ENCODE measurements around the gene TGIF2. TPM values are rescaled to one million over a fixed set of nuclear protein-coding genes. Genes with fewer than 3 reads are reported as not detected.

Gene TGIF2
- total RNA-seq, 1 experiment from 2014 or later = 71.1 TPM

GRCh38 chr20:36642136-36642535 lies 68.7 kb downstream of the TGIF2 start (continued):
- TF ChIP-seq E2F4 (CRISPR knock-in tag; IDR thresholded peaks at IDR 0.05; ENCODE audit: borderline replicate concordance, low read depth) (no peak), FOXP4 (CRISPR knock-in tag; IDR thresholded peaks at IDR 0.05) (no peak), IRF2 (CRISPR knock-in tag; IDR thresholded peaks at IDR 0.05; ENCODE audit: borderline replicate concordance, low read depth) (no peak), TCF7 (CRISPR knock-in tag; IDR thresholded peaks at IDR 0.05; ENCODE audit: low read depth) (no peak), HMGA2 (CRISPR knock-in tag; IDR thresholded peaks at IDR 0.05) (no peak), JUN (CRISPR knock-in tag; IDR thresholded peaks at IDR 0.05) (no peak), FOXK1 (CRISPR knock-in tag; IDR thresholded peaks at IDR 0.05) (no peak), NFYB (CRISPR knock-in tag; conservative IDR thresholded peaks at IDR 0.05; ENCODE audit: low read depth) (no peak)
- TF ChIP-seq, protein P1, sequence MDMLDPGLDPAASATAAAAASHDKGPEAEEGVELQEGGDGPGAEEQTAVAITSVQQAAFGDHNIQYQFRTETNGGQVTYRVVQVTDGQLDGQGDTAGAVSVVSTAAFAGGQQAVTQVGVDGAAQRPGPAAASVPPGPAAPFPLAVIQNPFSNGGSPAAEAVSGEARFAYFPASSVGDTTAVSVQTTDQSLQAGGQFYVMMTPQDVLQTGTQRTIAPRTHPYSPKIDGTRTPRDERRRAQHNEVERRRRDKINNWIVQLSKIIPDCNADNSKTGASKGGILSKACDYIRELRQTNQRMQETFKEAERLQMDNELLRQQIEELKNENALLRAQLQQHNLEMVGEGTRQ (CRISPR knock-in tag; IDR thresholded peaks at IDR 0.05) = no peak

Other genes with a start within 250 kb of the TGIF2 start
- 52.5 to 57.7 TPM (median 54.7 TPM) in 3 replicates for gene MYL9, start 32.1 kb upstream of the TGIF2 start, total RNA-seq (2021)
- 83.2 to 89.4 TPM (median 88.4 TPM) in 3 replicates for gene RAB5IF, start 32.2 kb downstream of the TGIF2 start, total RNA-seq (2021)
- 0.11 to 0.23 TPM (median 0.17 TPM) in 3 replicates for gene SLA2, start 72.6 kb downstream of the TGIF2 start, total RNA-seq (2021)
- 26.0 to 27.0 TPM (median 26.3 TPM) in 3 replicates for gene NDRG3, start 172.5 kb downstream of the TGIF2 start, total RNA-seq (2021)
- gene DSN1, start 200.2 kb downstream of the TGIF2 start, total RNA-seq (2021) = 26.0 to 27.0 TPM (median 26.9 TPM) in 3 replicates